Epithelial cell of prostate (primary cell): ENCODE data around the gene TSSK3.

ENCODE experiments used
- DNase-seq: peaks from one replicate; pipeline ENCODE4 v3.0.0-alpha.2; 2011; ENCODE audit warnings: low read depth, low spot score
- H3K27ac ChIP-seq: fragments of 450-650 bp; 2 replicates; pipeline ENCODE4 v1.5.1; 2017; ENCODE audit warnings: mild to moderate bottlenecking

TSSK3 gene

DNA sequence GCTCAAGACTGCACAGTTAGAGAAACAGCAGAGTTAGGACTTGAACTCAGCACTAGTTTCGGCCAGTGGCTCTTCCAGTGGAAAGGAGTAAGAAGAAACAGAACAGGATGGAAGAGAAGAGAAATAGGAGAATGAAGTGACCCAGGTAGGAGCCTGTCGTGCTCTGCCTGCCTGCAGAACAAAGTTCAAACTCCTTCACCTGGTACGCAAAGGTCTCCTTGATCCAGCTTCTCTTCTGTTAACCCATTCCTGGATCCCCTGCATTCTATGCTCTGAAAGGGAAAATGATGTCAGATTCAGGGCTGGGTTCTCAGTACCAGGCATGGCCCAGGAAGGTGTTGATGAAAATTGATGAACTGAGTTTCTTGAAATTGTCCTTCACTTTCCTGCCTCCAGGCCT is 3.9 kb upstream of the TSSK3 start:
- H3K27ac ChIP-seq: no peak overlapping the region
- DNase-seq: no peak

DNA sequence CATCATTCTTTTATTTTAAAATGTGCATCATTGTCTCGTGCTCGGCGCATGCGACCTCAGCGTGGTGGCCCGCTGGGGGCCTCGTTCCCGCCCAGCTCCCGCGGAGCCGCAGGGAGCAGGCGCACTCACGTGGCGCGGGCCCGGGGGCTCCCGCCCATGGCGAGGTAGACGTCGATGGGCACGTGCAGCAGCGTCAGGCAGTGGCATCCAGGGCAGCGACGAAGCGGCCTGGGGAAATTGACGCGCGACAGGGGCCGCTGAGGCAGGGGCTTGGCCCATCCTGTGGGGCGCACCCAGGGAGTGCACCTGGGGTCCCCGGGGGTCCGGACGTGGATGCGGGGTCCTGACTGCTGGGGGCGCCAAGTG is 1.0 kb upstream of the TSSK3 start:
- no peak for DNase-seq
- no peak overlapping the region for H3K27ac ChIP-seq

DNA sequence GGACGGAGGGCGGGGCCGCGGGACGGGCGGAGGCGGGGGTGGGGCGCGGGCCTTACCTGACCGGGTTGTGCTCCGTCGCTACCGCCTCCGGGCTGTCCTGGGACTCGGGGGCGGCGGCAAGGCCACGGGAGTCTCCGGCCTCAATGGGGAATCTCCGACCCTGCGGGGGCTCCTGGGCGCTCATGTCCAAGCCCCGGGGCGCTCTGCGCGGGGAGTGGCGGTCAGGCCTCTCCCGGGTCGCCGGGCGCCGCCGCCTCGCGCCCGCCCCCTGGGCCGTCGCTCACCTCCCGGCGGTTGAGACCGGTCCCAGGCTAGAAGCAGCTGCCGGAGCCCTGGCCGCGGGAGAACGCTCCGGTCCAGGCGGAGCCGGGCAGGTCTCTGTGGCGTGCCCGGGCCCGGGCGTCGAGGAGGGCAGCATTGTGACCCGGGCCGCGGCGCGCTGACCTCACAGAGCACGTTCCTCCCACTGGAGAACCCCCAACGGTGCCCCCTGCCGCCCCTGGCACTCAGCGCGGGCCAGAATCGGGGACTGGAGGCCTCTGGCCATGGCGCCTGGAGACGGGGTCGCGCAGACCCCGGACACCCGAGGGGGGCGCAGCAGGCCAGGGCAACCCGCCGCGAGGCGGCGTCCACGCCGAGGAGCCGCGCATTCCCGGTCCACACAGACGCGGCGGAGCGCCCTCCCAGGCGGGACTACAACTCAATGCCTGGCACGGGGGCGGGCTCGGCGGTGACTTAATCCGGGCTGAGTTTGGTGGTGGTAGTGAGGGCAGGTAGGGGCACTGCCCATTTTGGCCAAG is 465 bp upstream of the TSSK3 start:
- DNase-seq: no peak
- no peak overlapping the region for H3K27ac ChIP-seq

DNA sequence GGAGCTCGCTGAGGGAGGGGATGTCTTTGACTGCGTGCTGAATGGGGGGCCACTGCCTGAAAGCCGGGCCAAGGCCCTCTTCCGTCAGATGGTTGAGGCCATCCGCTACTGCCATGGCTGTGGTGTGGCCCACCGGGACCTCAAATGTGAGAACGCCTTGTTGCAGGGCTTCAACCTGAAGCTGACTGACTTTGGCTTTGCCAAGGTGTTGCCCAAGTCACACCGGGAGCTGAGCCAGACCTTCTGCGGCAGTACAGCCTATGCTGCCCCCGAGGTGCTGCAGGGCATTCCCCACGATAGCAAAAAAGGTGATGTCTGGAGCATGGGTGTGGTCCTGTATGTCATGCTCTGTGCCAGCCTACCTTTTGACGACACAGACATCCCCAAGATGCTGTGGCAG is 1.4 kb downstream of the TSSK3 start:
- H3K27ac ChIP-seq: no peak overlapping the region
- no peak for DNase-seq

DNA sequence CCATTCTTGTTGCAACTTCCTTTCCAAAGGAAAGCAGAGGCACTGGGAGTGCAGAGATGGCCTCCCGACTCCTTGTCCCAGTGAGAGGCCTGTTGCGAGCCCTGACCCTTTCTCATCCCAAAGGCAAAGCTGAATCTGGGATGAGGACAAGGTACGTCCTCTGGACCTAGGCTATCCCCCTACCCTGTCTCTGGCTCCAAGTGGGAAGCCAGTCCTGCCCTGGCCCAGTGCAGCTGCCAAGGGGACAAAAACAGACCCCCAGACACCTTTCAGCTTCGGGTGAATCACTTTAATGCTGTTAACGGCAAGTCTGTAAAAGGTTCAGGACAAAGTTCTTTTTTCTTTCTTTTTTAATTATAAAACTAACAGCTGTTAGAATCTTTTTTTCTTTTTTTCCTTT is 2.5 kb downstream of the TSSK3 start:
- no peak for DNase-seq

DNA sequence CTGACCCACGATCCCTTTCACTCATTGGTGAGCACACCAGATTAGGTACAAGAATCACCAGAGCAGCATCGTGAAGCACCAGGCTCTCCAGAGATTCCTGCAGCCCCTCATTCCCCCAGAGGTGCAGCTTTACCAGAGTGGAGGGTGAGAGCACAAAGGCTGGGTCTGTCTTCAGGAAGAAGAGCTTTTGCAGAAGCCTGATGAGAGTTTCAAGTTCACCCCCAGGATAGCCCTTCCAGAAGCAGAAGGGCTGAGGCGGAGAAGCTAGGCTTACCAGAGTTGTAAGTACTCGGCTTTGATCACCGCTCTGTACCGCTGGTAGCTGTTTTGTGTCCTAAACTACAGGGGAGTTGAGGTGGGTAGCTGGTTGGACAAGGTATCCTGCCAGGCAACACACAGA is 3.1 kb downstream of the TSSK3 start:
- no peak overlapping the region for H3K27ac ChIP-seq

More for the DNA sequence above, 2.5 kb downstream of the TSSK3 start:
- H3K27ac ChIP-seq: no peak overlapping the region

DNA sequence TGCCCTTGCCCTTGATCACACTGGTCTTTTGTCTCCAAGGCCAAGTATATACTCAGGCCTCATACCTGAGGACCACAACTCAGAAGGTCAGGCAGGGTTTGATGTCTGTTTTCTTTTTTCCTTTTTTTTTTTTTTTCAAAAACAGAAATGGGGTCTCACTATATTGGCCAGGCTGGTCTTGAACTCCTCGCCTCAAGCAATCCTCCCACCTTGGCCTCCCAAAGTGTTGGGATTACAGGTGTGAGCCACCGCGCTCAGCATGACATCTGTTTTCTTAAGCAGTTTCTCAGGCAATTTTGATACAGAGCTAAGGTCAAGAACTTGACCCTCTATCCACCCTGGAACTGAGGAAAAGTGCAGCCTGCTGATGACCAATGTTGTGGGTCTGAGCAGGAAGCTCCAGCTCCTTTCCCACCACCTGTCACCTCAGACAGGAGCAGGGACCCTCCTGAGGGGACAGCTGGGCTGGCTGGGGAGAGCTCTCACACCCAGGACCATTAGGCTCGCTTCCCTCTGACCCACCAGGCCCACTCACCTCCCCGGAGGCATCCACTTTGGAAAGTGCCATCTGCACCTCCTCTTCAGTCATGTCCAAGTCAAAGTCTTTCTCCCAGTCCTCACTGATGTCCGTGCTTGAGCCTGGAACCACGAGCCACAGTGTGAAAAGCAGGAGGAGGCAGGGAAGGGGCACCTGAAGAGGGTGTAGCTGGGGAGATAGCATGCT is 5.7 kb downstream of the TSSK3 start:
- no peak for DNase-seq
- no peak overlapping the region for H3K27ac ChIP-seq

More for the DNA sequence above, 3.1 kb downstream of the TSSK3 start:
- no peak for DNase-seq

DNA sequence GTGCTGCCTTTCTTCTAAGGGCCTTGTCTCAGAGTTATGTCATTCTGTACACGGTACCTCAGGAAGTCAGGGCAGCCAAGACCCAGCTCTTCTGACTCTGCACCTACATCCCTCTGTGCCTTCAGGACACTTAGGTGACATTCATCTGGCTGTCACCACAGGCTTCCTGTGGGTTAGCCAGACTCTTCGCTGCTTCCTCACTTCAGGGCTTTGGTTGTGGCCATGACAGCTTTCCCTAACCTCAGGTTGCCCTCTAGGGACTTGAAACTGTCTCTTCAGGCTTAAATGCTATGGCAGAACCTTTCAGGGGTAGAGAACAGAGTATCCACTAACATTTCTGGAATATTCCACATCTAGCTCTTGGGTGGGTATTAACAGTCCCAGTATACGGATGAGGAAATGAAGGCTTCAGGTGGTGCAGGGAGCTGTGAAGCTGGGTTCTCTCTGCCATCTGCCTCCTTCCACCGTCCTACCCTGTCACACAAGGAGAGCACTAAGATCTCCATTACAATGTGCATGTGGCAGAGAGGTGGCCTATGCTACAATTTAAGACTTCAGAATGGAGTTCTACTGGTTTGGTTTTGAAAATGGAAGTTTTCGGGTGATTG is 9.9 kb downstream of the TSSK3 start:
- no peak for DNase-seq
- no peak overlapping the region for H3K27ac ChIP-seq

DNA sequence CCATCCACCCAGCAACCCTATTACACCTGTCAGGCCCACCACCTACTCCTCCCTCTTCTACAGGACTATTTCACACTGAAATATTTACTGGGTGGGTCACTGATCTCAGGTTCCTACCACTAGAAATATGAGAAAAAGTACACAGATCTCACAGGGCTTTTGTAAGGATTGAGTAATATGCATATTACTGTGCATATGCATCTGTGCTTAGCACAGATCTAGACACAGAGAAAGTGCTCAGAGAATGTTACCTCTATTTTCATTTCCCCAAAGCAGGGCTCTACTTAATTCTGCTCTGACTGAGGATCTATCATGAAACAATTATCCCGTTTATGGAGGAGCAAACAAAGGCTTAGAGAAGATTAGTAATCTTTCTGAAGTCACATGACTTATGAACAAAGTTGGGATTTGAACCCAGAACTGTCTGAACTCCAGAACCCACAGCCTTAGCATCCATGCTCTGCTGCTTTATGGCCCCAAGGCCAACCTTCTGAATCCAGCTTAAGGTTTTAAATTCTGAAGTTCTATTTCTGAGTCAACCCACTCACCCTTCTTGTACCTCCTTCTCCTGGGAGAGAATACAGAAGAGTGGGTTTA is 11.8 kb downstream of the TSSK3 start:
- no peak for DNase-seq
- no peak overlapping the region for H3K27ac ChIP-seq

DNA sequence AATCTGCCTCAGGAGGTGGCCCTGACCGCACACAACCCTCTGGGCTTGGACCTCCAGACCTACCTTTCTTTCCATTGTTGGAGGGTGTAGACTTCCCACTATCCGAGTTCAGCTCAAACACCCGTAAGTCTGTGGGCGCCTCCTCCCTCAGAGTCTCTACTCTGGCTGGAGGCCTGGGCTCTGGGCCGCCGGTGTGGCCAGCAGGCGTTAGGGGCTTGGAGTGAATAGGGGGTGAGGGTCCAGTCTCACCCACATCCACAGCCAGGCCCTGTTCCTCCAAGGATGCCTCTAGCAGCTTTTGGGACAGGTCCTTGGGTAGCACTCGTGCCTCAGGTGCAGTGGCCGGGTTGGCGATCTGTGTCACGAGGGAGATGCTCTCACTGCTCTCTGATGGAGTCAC is 13.9 kb downstream of the TSSK3 start:
- no peak overlapping the region for H3K27ac ChIP-seq
- DNase-seq: no peak

DNA sequence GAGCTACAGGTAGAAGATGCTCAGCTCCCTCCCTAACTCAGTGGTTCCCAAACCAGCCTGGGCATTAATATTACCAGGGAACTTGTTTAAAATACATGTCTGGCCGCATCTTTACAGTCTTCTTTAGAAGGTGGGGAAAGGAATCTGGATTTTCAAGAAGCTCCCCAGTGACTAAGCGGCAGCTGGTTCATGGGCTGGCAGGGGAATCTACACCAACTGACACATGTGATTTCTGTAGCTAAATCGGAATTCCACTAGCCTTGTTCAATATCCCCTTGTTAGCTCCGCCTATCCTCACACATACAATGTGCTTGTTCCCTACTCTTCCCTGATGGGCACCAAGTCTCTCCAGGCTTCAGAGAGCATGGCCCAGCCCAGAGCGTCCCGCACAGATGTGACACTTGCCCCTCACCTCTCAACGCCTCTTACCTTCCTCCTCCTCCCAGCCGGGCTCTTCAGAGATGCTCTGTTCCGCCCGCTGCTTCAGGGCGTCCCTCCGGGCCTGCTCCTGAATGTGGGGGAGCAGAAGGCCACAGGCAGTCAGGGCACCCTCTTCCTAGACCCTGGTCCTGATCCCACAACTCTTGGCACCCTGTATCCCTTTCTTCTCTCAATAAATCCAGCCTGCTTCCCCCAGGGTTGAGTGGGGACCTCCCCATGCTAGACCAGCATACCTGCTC is 15.3 kb downstream of the TSSK3 start:
- no peak overlapping the region for H3K27ac ChIP-seq
- DNase-seq: no peak

DNA sequence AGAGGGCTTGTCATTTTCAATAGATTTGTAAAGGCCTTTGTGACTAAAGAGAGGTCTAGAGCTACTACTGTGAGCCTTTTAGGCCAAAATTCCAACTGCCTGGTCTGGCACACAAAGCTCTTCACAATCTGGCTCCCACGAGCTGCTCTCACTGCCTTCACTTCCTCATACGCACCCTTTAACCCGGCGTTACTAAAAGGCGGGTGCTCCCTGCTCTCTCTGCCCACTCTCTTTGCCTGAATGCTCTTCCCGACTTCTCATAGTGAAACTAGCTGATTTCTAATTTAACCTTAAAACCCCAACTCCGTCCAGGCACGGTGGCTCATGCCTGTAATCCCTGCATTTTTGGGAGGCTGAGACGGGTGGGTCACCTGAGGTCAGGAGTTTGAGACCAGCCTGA is 17.7 kb downstream of the TSSK3 start:
- DNase-seq: no peak
- H3K27ac ChIP-seq: no peak overlapping the region

DNA sequence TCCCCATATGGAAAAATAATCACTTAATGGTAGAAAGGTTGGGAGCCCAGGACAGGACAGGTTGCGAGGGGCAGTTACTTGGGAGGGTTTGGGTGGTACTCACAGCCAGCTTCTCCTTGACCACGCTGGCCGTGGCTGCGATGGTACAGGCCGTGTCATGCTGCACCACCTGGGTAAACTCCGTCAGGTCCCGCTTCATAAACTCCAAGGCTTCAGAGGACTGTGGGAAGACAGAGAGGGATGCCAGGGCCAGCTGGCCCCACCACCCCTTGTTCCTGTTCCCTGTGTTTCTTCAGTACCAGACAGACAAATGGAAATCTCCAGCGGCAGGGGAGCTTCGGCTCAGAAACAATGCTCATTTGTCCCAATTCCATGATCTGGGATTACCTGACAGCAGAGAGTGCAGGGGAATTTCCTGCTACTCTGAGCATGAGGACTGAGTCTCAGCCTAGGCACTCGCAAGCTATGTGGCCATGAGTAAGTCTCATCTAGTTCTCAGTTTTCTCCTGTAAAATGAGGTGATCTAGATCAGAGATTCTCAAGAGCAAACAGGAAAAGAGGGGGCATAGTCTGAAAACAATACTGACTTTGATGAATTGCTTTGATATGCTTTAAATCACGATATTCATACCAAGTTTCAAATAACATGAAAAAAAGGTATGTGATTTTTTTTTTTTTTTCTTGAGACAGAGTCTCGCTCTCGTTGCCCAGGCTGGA is 24.5 kb downstream of the TSSK3 start:
- H3K27ac ChIP-seq: no peak overlapping the region
- DNase-seq: no peak

DNA sequence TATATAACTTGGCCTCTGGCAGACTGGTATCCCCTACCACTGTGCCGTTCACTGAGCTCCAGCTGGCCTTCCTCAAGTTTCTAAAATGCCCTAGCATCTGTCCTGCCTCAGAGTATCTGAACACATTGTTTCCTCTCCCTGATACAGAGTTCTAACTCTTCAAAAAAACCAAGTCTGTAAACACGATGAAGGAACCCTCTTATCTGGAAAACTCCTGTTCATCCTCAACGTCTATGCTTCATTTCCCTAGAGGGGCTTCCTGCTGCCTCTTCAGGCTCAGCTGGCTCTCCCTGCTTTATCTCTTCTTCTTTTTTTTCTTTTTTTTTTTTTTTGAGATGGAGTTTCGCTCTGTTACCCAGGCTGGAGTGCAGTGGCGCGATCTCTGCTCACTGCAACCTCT is 26.3 kb downstream of the TSSK3 start:
- DNase-seq: no peak

DNA sequence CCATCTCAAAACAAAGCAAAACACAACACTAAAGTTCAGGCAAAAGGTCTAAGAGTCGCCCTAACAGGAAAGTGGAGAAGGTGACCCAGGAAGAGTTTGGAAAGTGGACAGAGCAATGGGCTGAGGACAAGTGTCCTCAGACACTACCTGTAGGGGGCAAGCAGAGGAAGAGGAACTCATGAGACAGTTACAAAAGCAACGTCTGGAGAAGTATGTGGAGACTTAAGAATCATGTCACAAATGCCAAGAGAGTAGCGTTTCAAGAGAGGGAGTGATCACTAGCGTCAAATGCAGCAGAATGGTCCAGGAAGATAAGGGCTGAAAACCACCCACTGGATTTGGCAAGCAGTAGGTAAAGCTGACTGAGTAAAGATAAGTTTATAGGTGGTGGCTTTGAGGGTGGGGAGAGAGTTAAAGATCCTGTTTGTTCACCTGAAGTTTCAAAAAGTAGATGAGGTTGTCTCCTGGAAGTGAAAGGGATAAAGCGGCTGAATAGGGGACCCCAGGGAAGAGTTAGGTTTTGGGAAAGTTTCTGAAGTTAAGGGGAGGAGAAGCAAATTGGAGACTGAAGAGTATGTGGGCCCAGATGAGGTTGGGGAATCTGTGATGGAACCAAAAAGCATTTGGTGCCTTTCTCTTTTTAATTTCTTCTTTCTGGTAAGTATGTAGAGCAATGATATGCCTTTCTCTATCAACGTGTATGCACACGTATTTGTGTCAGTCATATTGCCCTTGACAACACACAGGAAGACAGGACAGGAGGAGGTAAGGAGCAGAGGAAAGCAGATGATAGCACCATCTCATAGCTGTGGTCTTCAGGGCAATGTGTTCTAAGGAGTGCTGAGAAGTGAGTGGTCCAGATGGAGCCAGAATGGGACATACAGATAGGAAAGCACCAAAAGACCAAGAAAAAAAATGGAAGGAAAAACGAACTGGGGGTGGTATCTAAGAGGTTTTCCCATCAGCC is 28.8 kb downstream of the TSSK3 start:
- no peak overlapping the region for H3K27ac ChIP-seq
- no peak for DNase-seq

More for the DNA sequence above, 26.3 kb downstream of the TSSK3 start:
- no peak overlapping the region for H3K27ac ChIP-seq

DNA sequence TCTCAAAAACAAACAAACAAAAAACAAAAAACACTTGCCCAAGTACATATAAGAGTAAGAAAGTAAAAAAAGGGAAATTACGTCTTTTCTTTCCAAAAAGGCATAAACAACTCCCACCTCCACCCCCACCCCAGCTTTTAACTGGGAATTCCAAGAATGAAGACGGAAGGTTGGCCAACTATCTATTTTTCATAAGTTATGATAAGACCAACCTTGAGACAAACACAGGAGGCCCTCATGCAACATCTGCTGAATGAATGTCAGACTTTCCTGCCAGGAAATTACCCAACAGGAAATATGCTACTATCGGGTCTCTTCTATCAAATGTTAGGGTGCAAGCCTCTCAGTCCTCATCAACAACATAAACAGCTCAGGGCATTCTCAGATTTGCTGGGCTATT is 30.0 kb downstream of the TSSK3 start:
- H3K27ac ChIP-seq: no peak overlapping the region
- DNase-seq: no peak

DNA sequence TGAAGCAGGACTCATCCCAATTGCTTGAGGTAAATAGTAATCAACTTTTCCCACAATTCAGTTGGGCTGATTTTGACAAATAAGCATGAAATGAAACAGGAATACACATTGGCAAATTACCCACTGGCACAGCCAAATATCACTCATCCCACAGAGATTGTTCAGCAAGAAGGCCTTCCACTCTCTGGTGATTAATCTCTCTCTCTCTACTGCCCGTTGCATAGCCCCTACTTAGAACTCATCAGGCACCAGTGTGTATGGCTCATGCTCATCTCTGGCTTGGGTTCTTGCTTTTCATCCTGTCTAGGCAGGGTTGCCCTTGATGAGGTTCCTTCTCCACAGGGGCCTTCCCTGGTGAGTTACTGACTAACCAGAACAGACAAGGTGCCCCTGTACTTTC is 30.8 kb downstream of the TSSK3 start:
- H3K27ac ChIP-seq: peak overlapping the region; percentile 77
- no peak for DNase-seq

DNA sequence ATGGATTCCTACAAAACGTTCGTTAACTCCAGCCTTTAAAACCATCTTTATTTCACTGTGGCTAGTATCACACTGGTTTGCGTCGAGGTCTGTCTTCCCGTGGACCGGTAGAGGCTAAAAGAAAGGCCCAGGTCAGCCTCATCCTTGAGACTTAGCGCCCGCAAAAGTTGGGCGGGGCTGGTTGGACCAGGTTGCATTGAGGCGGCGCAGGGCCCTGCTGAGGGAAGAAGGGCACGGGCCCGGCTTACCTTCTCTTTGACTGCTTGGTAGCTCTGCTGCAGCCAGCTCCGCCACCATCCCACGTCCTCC is 31.4 kb downstream of the TSSK3 start:
- DNase-seq: no peak
- peak overlapping the region; percentile 77 for H3K27ac ChIP-seq
